GM19023 (cell line): Measurements from ENCODE around the gene HBB.

Experiments
- ATAC-seq: cut with Tn5 transposase; IDR thresholded peaks from one replicate; pipeline ENCODE4 v1.9.1; 2021; ENCODE audit warnings: mild to moderate bottlenecking, moderate library complexity; ENCODE audit not compliant: unreplicated experiment

The HBB gene

GRCh38 chr11:5228124-5228523 is 1.3 kb upstream of the HBB start:
- ATAC-seq: no peak

- ATAC-seq: no peak
These were observed 810 bp upstream of the HBB start for GRCh38 chr11:5227681-5228080.

DNA sequence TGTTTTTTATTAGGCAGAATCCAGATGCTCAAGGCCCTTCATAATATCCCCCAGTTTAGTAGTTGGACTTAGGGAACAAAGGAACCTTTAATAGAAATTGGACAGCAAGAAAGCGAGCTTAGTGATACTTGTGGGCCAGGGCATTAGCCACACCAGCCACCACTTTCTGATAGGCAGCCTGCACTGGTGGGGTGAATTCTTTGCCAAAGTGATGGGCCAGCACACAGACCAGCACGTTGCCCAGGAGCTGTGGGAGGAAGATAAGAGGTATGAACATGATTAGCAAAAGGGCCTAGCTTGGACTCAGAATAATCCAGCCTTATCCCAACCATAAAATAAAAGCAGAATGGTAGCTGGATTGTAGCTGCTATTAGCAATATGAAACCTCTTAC is 1.4 kb downstream of the HBB start:
- no peak for ATAC-seq

- ATAC-seq: no peak
These were observed 2.1 kb downstream of the HBB start for GRCh38 chr11:5224538-5225479.

- no peak for ATAC-seq
These were observed 3.2 kb downstream of the HBB start for GRCh38 chr11:5223686-5224085.

GRCh38 chr11:5223146-5223545 is 3.7 kb downstream of the HBB start:
- no peak for ATAC-seq

- no peak for ATAC-seq
These were observed 16.4 kb downstream of the HBB start for GRCh38 chr11:5210376-5210885.

- ATAC-seq: peak; percentile 55
These were observed 22.1 kb downstream of the HBB start for GRCh38 chr11:5204787-5205186.

DNA sequence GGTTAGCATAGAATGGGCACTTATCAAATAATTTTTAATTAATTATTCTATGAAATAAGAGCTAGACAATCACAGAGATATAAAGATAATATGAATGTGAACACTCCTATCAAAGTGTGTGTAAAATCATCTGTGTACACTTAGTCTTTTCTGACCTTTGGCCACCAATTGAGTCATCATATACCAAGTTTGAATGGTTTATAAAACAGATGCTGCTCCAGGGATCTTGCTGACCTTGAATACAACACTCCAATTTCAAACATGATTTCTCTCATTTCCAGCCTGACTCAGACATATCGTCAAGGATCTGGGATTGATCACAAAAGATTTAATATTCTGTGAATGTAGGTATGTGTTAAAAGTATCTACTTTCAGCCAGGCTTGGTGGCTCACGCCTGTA is 23.5 kb downstream of the HBB start:
- ATAC-seq: no peak

- ATAC-seq: no peak
These were observed 26.3 kb downstream of the HBB start, which contains the start of gene OR51V1 for GRCh38 chr11:5200582-5200981. Gene OR51V1 (minus strand): TSS chr11:5200682. CDS start chr11:5200682, 0 bp downstream.

GRCh38 chr11:5198285-5198684 is 28.6 kb downstream of the HBB start:
- ATAC-seq: no peak

GRCh38 chr11:5197536-5197935 is 29.3 kb downstream of the HBB start:
- ATAC-seq: no peak

GRCh38 chr11:5196731-5197130 is 30.1 kb downstream of the HBB start:
- ATAC-seq: no peak

GRCh38 chr11:5196067-5196466 is 30.8 kb downstream of the HBB start:
- no peak for ATAC-seq

DNA sequence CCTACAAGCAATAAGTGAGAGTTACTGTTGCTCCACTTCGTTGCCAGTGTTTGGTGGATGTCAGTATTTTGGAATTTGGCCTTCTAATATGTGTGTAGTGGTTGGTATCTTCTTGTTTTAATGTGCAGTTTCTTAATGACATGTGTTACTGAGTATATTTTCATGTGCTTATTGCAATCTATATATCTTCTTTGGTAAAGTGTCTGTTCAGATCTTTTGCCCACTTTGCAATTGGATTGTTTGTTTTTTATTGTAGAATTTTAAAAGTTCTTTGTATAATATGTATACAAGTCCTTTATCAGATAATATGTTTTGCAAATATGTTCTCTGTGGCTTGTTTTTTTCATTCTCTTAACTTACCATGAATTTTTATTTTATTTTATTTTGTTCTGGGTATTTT is 34.1 kb downstream of the HBB start:
- no peak for ATAC-seq

GRCh38 chr11:5188201-5188600 is 38.7 kb downstream of the HBB start:
- no peak for ATAC-seq

- no peak for ATAC-seq
These were observed 48.6 kb downstream of the HBB start for GRCh38 chr11:5178046-5178837.
